Mesenteric fat pad (tissue), 1 donor: ENCODE data around the gene RASL11B. TPM values are rescaled to one million over a fixed set of nuclear protein-coding genes. Genes with fewer than 3 reads are reported as not detected.
"Not testable (repeated sequence)": the region's sequence is repeated elsewhere in the genome, so short reads cannot be mapped to it uniquely, and the experiment has no call there.

Source experiments
- DNase-seq: peaks from one replicate; pipeline ENCODE4 v3.0.0-alpha.2; 2020; ENCODE audit warnings: low spot score
- long read RNA-seq: library from polyadenylated mRNA; unstranded; transcript quantifications from one replicate; pipeline ENCODE4 v2.0.0, GENCODE V29; 2020
- total RNA-seq: library from RNA; stranded (reverse); fragmentation: NEBNext Ultra II Directional; extraction: Animal tissue kit (Norgen Biotek cat#: 25700); gene quantifications from one replicate; pipeline ENCODE4 v1.2.1, GENCODE V29; 2021
- donor health status: DM: yes; HTN: yes; CAD: no.

The RASL11B gene, protein sequence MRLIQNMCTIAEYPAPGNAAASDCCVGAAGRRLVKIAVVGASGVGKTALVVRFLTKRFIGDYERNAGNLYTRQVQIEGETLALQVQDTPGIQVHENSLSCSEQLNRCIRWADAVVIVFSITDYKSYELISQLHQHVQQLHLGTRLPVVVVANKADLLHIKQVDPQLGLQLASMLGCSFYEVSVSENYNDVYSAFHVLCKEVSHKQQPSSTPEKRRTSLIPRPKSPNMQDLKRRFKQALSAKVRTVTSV
- 0.77 TPM for total RNA-seq
- long read RNA-seq, partial matches to known transcripts: 0 of 1 reads
- long read RNA-seq, other reads (novel, unspliced or antisense): 1 of 1 reads

DNA sequence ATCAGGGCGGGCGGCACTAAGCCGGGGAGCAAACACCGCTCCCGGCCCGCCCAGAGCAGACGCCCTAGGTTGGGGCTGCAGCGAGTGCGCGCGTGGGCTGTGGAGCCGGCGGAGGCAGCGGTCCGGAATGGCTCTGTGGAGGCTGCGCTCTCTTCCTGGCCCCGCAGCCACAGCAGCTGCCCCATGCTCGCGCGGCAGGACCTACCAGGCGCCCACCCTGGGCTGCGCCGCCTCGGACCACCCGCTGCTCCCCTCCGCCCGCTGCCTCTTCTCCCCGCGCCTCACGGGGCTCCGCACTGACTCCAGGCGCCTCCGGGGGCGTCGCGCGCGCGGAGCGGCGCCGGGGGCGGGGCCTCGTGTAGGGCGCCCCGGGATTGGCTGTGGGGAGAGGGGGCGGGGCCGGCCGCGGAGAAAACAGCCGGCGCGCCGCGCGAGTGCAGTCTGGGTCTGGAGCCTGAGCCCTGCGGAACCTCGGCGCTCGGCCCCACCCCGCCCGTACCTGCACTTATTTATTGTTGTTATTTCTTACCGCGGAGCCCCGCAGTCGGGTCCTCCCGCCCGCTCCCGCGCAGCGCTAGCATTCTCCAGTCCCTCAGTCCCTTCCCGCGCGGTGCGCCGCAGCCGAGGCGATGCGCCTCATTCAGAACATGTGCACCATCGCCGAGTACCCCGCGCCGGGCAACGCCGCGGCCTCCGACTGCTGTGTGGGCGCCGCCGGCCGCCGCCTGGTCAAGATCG, at the start of gene RASL11B:
RASL11B (plus strand) TSS at position 439 of the 738 bp plus-strand sequence; CDS start at position 630, 191 bp downstream.
- DNase-seq: peak; percentile 93

DNA sequence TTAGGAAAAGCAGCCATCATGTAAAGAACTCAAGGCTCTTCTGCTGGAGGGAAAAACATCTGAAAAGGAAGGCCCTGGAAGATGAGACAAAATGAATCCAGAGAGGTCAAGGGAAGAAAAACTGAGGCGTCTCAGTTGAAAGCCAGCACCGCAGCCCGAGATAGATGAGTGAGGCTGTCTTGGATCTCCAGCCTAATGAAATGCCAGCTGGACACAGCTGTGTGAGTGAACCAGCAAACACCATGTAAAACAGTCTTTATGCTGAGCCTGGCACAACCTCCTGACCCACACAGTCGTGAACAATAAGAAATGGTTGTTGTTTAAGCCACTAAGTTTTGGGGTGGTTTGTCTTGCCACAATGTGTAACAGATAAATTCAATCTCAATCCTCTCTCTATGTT, 48.6 kb upstream of the RASL11B start:
- DNase-seq: no peak

DNA sequence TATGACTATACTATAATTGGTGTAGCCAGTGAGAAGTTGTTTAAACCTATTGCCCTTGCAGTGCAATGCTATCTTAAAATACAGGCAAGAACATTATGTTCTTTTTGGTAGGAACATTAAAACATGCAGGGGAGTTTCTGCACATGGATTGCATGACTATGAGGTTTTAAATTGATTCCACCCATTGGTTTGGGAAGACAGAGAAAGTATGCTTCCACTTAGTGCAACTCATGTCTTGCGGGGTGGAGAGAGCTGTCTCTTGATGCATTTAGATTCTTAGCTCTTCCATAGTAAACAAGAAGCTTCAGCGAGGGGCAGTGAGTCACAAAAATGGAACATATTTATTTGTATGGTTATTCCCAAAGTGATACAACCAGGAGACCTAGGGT, 39.5 kb upstream of the RASL11B start:
- no peak for DNase-seq

DNA sequence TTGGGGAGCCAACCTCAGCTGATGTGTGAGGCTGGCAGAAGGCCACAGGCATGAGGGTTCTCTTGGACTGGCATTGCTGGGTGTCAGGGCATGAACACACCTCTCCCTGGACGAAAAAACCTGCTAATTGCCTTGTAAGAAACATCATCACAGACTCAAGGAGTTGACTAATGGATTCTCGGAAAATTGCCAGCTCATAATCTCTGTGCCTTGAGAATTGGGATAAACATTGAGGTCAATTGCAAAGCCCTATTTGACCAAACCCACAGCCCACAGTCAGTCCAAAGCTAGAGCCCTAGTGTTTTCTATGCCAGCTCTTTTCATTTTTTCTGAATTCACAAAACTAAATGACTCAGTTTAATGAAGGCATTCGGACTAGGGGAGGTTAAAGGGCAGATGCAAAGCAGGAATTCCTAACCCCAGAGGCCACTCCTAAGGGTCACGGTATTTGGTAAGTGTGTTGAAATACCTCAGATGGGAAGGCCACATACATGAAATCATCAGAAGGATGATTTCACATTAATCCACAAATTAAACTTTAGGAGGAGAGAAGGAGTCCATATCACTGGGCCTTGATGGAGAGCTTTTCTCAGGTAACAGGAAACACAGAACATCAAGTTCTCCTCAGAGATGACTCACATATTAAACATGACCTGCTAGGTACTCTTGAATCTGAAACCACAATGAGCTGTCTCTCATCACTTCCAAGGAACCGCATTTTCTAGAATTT, 39.0 kb upstream of the RASL11B start:
- no peak for DNase-seq

DNA sequence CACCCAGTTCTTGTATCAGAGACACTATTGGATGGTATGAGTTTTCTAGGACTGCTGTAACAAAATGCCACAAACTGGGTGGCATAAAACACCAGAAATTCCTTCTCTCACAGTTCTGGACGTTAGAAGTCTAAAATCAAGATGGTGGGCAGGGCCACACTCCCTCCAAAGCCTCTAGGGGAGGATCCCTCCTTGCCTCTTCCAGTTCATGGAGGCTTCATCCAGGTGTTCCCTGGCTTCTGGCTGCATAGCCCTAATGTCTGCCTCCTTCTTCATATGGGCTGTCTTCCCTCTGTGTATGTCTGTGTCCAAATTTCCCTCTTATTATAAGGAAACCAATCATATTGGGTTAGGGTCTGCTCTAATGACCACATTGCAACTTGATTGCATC, 38.4 kb upstream of the RASL11B start:
- DNase-seq: no peak

DNA sequence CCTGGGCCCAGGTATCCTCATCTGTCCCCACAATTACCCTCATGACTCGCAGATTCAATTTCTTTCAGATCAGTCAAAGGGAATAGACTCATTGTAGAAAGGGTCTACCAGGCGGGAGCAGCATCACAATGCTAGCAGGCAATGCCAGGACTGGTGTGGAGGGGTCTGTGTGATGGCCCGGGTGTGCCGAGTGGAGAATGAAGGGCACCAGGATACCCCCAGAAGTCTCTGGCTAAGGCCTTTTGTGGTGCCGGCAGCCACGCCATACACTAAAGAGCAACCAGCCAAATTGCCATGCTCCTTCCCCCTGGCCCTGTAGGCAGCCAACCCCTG, 37.9 kb upstream of the RASL11B start:
- no peak for DNase-seq

DNA sequence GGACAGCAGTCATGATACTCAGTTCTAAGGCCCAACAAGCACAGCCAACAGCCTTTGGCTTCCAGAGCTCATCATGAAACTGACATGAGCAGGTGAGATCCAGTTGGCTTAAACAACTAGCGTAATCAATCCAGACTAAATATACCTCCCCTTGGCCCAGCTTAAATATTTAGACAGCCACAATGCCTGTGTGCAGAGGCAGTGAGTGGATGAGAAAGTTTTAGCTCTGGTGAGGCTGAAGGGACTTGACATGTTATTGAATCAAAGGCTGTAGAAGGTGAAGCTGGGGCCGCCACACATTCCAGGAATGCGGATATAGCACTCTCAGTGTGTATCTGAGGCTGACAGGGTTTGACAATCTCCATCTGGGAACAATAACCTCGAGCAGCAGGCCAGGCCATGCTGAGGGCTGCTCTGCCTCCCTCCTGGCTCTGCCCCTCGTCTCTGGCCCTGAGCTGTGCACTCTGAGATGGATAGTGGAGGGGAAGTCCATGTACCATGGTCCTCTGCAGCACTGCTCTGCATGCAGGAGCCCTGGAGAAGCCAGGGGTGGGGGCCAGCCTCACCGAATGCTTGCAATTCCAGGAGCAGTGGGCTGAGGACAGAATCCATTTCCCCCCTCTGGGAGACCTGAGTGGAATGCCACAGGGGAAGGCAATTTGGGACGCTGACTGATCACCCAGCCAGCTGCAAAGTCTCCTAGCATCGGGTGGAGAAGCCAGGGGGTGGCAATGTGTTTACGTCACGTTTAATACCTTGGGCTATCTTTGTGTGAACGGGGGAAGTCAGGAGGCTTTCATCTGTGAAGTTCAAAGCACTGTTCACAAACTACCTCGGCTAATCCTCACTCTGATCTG, 37.3 kb upstream of the RASL11B start:
- DNase-seq: no peak

DNA sequence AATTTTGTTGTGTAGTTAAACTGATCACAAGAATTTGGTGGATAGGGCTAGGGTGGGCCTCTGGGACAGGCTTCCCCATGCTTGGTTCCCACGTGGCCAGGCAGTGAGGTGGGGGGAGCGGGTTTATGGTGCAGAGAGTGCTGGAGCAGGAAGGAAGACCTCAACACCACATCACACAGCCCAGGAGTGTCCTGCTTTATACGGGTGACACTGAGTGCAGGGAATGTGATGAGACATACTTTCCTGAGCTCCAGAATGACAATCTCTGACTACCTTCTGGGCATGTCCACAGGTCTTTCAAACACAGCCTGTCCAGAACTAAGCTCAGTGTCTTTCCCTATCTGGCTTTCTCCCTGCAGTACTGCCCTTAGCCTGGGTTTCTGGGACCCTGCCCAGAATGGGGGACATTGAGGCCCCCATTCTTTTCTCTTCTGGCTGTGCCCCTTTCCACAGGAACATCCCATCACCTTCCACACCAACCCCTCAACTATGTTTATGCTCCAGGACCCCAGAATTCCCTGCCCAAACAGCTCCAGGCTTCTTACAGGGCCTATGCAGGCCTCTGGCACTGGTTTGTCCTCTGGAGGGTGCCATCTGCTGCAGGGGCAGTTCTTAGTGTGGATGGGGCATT, 36.5 kb upstream of the RASL11B start:
- DNase-seq: no peak

DNA sequence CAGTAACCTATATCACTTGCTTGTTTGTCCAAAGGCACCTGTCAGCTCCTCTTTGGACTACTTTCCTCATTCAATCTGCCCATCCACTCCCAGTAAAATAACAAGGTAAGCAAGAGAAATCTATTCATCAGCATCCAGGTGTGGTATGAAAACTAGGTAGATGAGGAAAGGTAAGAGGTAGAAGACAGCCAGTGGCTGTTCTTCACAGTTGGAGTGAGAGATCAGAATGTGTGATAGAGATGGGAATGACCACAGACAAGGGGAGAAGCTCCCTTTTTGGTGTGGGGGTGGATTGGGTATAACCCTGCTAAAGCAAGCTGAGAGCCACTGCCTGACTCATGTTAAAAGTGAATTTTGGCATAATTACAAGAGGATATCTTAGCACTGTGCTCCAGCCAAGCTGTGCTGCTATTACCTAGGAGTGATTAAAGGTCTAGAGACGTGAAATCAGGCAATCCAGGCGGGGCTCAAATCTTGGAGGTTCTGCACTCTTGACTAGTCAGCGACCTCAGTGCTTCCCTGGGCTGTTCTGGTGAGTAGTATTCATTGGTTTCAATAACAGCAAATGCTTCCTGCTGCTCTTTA, 28.1 kb upstream of the RASL11B start:
- DNase-seq: no peak

DNA sequence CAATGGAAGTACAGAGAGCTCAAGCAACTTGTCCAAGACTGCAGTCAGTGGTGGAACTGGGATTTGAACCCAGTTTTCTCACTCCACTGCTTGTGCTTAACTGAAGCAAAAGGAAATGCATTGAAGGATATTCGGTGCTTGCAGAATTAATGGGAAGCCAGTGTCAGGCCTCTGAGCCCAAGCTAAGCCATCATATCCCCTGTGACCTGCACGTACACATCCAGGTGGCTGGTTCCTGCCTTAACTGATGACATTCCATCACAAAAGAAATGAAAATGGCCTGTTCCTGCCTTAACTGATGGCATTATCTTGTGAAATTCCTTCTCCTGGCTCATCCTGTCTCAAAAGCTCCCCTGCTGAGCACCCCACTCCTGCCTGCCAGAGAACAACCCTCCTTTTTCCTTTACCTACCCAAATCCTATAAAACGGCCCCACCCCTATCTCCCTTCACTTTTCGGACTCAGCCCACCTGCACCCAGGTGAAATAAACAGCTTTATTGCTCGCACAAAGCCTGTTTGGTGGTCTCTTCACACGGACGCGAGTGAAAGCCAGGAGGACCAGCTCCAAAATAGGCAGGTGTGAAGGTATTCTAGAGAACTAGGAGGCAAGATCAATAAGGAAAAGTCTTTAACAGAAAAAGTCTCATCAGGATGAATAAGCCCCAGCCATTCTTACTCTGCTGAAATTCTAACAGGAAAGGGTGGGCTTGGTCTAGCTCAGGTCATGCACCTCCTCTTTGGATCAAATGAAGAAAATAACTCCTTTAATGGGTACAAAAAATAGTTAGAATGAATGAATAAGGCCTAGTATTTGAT, 27.3 kb upstream of the RASL11B start:
- DNase-seq: not testable (repeated sequence)

DNA sequence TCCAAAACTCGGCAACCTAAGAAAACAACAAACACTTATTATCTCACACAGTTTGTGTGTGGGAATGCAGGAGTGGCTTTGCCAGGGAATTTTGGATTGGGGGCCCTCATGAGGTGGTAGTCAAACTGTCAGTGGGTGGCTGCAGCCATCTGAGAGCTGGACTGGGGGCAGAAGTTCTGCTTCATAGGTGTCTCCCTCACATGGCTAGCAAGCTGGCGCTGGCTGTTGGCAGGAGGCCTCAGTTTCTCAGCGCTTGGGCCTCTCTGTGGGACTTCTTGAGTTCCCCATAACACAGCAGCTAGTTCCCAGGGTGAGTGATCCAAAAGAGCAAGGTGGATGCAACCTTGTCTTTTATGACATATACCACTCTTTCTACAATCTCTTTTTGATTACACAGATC, 26.0 kb upstream of the RASL11B start:
- DNase-seq: no peak

DNA sequence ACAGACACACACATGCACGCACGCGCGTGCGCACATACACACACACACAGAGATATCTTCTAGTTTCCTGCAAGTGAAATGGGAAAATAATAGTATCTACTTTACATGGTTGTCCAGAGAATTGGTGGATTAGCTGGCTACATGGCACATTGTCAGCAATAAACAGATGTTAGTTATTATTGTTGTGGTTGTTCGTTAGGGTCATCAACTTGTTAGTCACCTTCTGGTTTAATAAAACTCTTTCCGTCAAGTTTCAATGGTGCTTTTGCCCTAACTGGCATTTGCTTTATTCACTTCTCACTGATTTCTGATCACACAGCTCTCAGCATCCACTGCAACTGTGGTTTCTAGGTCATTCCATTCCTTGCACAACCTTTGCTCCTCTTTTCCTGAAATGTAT, 25.4 kb upstream of the RASL11B start:
- no peak for DNase-seq

DNA sequence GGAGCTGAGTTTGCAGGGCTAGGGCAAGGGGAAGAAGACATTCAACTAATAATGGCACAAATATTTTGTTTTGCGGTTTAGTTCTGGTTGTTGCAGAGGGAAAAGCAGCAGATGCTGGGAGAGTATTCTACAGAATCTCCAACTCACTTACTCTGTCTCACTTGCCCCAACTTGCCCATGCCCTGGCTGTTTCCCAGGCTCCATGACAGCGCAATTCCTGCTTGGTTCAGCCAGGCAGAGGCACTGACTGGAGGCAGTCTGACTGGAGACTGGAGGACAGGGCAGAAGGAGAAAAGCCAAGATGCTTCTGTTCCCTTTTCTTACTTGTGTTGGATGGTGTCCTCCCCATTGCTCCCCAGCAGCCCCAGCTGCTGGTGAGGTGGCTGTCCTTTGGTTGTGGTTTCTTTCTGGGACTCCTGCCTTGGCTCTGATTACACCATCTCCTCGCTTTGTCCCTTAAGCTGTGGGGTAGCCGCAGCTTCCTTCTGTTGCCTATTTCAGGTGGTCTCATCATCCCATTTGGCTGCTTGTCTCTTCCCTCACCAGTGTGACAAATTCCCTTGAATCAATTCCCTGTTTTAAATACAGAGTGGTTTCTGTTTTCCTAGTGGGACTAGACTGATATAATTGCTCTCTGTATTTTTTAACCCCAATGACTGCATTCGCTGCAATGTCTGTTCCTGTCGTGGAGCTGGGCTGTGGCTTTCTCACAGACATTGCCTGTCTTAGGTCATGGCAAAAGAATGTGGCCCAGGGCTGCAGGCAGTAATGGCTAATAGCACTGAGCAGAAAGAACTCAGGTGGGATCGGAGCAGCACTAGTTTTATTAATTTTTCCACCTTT, 24.2 kb upstream of the RASL11B start:
- DNase-seq: no peak

DNA sequence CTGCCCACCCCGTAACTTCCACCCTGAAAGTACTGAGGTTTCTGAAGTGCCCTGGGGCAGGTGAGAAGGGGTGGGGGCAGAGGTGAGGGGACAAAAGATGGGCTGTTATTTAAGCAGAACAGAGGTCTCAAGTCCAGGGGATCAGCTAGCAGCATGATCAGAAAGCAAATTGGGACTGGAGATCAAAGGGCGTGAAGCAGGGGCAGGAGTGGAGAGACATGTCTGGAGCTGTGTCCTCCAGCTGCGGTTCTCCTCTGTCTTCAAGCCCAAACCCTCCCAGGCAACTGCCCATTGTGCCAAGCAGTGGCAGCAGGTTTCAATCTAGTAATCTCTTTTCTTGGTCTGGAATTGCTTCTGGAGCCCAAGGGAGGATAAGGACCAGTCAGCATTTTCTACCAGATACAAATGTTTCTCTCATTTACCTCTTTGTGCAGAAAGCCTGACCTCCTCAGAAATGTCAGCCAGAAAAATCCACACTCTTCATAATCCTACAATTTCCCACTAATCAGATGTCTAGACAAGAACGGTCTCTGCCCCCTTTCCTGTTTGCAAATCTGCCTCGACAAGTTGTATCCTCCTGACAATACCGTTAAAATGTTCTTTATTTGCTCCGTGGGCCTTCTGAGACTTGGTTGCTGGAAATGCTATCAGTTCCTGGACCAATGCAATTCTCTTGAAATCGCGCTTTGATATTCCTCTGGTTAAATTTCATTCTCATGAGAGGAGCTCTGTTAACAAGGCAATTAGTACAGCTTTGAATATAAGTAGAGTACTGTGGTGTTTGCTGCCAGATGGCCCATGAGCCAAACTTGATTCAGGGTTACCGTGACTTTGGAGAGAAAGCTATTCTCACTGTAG, 23.2 kb upstream of the RASL11B start:
- no peak for DNase-seq

DNA sequence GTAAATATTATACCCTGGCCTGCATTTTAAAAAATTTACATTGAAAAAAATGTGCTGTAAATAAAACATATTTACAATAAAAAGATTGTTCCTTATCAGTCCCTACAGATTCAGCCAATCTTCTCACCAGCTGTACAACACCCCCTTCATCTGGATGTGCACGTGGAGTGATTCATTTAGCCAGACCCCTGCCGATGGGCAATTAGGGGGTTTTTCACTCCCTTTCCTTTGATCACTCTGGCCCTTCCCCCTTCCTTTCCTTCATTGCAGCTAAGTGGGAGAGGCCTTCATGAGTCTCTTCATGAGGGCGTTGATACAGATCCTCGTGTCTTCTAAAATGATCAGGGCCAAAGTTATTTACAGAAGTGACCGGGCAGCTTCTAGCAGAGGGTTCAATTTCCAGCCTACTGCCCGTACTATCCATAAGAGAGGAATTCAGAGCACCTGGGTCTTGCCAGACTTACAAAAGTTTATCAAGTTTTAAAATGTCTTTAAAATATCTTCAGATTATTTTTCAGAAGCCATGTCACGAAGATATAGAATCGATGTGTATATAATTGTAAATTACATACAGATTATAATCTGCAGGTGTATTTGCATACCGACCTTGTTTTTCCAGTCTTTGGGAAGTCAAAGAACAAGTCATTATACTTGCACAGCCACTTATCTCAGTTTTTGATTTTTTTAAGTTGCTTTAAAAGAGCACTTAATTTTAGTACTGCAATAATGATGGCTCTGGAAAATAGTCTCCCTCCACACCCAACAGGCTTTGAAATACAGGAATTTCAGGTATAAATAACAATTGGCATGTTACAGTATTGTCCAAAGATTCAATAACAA, 21.4 kb upstream of the RASL11B start:
- DNase-seq: no peak

DNA sequence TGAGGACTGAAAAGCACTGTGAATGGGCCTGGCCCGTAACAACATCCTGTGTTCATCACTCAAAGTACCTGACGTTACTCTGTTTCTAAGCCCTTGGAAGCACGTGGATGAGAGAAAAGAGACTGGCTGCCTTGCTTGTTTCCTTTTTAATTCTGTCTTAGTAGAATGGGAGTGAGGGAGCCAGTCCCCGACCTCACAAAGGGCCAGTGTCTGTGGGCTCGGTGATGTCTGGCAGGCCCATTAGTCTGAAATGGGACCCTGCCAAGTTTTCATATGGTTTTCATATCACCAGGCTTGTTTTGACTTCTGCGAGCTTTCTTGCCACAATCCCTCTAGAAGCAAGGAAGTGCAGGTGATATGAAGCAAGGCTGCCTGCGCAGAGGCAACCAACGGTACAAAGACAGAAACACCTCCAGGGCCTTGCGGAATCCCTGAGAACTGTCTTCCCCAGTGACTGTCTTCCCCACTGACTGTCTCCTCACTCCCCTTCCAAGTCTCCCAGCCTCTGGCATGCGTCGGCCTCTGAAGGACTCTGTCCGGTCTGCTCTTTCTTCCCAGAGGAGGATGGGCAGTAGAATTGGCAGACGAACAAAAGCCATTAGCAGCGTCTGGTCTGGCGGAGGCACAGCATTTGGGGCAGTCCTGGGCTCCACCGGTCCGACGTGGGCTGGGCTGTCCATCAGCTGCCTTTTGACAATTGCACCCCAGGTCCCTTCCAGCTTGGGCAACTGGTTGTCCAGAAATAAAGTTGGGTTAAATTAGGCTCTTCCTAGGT, 20.2 kb upstream of the RASL11B start:
- DNase-seq: no peak
